ENCODE measurements around the gene GNG13.

GRCh38 chr16:794091-794822 lies 6.3 kb downstream of the GNG13 start:
- TF ChIP-seq CTCF (IDR thresholded peaks at IDR 0.05; ENCODE audit: insufficient read depth, low read length, poor library complexity, severe bottlenecking) (no peak), EZH2phosphoT487 (conservative IDR thresholded peaks at IDR 0.05; ENCODE audit: low read length) (no peak)
